ENCODE data around the gene SEMA3E.

Gene SEMA3E

GRCh38 chr7:83695128-83695960 is 46.4 kb upstream of the SEMA3E start:
- no peaks in the 10 kb centered on the region for H3K36me3 ChIP-seq (ENCODE audit: insufficient read depth, low read length)
- H3K4me1 ChIP-seq (ENCODE audit: insufficient read depth, low read length, poor library complexity, severe bottlenecking): no peaks in the 10 kb centered on the region
- no peaks in the 10 kb centered on the region for H3K27me3 ChIP-seq (ENCODE audit: insufficient read depth, low read length, poor library complexity, severe bottlenecking)
- H3K9me3 ChIP-seq (ENCODE audit: insufficient read depth, low read depth, low read length): no peaks in the 10 kb centered on the region
- no peaks in the 10 kb centered on the region for H3K79me2 ChIP-seq (ENCODE audit: insufficient read depth, low read length)
- H3K9ac ChIP-seq (ENCODE audit: low read depth, low read length, poor library complexity, severe bottlenecking): no peak overlapping the region
- H3F3A ChIP-seq (ENCODE audit: low read depth): no peaks in the 10 kb centered on the region
- no peak overlapping the region for H3K4me3 ChIP-seq (ENCODE audit: low read length, poor library complexity, severe bottlenecking)
- H3K9me2 ChIP-seq (replicated peaks; ENCODE audit: low read depth, low read length): no peaks in the 10 kb centered on the region; the same call in 1 of the 2 replicates
- TF ChIP-seq CTCF (conservative IDR thresholded peaks at IDR 0.05; ENCODE audit: low read length) (no peak), EZH2phosphoT487 (IDR thresholded peaks at IDR 0.05; ENCODE audit: borderline replicate concordance) (no peak)
- H3K4me2 ChIP-seq (ENCODE audit: low read depth, low read length, poor library complexity, severe bottlenecking): no peak overlapping the region
- H2AFZ ChIP-seq (ENCODE audit: low read length): no peak overlapping the region
- no peaks in the 10 kb centered on the region for H4K20me1 ChIP-seq (ENCODE audit: insufficient read depth, low read length, poor library complexity, severe bottlenecking)

- no peaks in the 10 kb centered on the region for H3F3A ChIP-seq (ENCODE audit: low read depth)
- H4K20me1 ChIP-seq (ENCODE audit: insufficient read depth, low read length, poor library complexity, severe bottlenecking): no peaks in the 10 kb centered on the region
- H2AFZ ChIP-seq (ENCODE audit: low read length): no peak overlapping the region
- H3K9me2 ChIP-seq (replicated peaks; ENCODE audit: low read depth, low read length): no peaks in the 10 kb centered on the region; the same call in 1 of the 2 replicates
- H3K4me2 ChIP-seq (ENCODE audit: low read depth, low read length, poor library complexity, severe bottlenecking): no peak overlapping the region
- no peaks in the 10 kb centered on the region for H3K79me2 ChIP-seq (ENCODE audit: insufficient read depth, low read length)
- no peaks in the 10 kb centered on the region for H3K4me1 ChIP-seq (ENCODE audit: insufficient read depth, low read length, poor library complexity, severe bottlenecking)
- H3K36me3 ChIP-seq (ENCODE audit: insufficient read depth, low read length): no peaks in the 10 kb centered on the region
- no peak overlapping the region for H3K4me3 ChIP-seq (ENCODE audit: low read length, poor library complexity, severe bottlenecking)
- H3K27me3 ChIP-seq (ENCODE audit: insufficient read depth, low read length, poor library complexity, severe bottlenecking): no peaks in the 10 kb centered on the region
- H3K9ac ChIP-seq (ENCODE audit: low read depth, low read length, poor library complexity, severe bottlenecking): no peak overlapping the region
- no peak for TF ChIP-seq EZH2phosphoT487 (IDR thresholded peaks at IDR 0.05; ENCODE audit: borderline replicate concordance)
- no peak for TF ChIP-seq CTCF (conservative IDR thresholded peaks at IDR 0.05; ENCODE audit: low read length)
- no peaks in the 10 kb centered on the region for H3K9me3 ChIP-seq (ENCODE audit: insufficient read depth, low read depth, low read length)
Observed at GRCh38 chr7:83693256-83693655, 44.3 kb upstream of the SEMA3E start.

GRCh38 chr7:83691095-83691494 is 42.2 kb upstream of the SEMA3E start:
- H3K27me3 ChIP-seq (ENCODE audit: insufficient read depth, low read length, poor library complexity, severe bottlenecking): no peaks in the 10 kb centered on the region
- no peaks in the 10 kb centered on the region for H3K4me1 ChIP-seq (ENCODE audit: insufficient read depth, low read length, poor library complexity, severe bottlenecking)
- no peaks in the 10 kb centered on the region for H3K9me3 ChIP-seq (ENCODE audit: insufficient read depth, low read depth, low read length)
- H3K4me3 ChIP-seq (ENCODE audit: low read length, poor library complexity, severe bottlenecking): no peak overlapping the region
- no peaks in the 10 kb centered on the region; the same call in 1 of the 2 replicates for H3K9me2 ChIP-seq (replicated peaks; ENCODE audit: low read depth, low read length)
- H2AFZ ChIP-seq (ENCODE audit: low read length): no peak overlapping the region
- H3K9ac ChIP-seq (ENCODE audit: low read depth, low read length, poor library complexity, severe bottlenecking): no peak overlapping the region
- no peak for TF ChIP-seq EZH2phosphoT487 (IDR thresholded peaks at IDR 0.05; ENCODE audit: borderline replicate concordance)
- no peak for TF ChIP-seq CTCF (conservative IDR thresholded peaks at IDR 0.05; ENCODE audit: low read length)
- no peaks in the 10 kb centered on the region for H3K79me2 ChIP-seq (ENCODE audit: insufficient read depth, low read length)
- no peaks in the 10 kb centered on the region for H3K36me3 ChIP-seq (ENCODE audit: insufficient read depth, low read length)
- H3F3A ChIP-seq (ENCODE audit: low read depth): no peaks in the 10 kb centered on the region
- no peaks in the 10 kb centered on the region for H4K20me1 ChIP-seq (ENCODE audit: insufficient read depth, low read length, poor library complexity, severe bottlenecking)
- no peak overlapping the region for H3K4me2 ChIP-seq (ENCODE audit: low read depth, low read length, poor library complexity, severe bottlenecking)
